ENCODE results near the gene CAMTA1. TPM values are rescaled to one million over a fixed set of nuclear protein-coding genes. Genes with fewer than 3 reads are reported as not detected.

CAMTA1 gene
- total RNA-seq, 1 donor from 2014 or later: 160 TPM

DNA sequence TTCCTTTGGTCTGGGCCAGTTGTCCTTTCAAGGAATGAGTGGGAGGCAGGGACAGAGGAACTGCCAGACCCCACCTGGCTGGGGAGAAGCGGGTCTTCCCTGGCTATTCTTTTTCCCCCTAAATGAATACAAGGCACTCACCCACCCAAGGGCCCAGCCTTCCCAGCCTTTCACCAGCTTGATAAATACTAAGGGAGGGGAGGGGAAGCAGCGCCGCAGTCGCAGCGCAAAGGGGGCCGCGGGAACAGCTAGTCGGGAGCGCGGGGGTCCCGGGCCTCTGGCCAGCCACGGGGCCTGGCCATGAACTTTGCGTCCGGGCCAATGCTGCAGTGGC, 894.6 kb downstream of the CAMTA1 start:
- TF ChIP-seq, protein P1, sequence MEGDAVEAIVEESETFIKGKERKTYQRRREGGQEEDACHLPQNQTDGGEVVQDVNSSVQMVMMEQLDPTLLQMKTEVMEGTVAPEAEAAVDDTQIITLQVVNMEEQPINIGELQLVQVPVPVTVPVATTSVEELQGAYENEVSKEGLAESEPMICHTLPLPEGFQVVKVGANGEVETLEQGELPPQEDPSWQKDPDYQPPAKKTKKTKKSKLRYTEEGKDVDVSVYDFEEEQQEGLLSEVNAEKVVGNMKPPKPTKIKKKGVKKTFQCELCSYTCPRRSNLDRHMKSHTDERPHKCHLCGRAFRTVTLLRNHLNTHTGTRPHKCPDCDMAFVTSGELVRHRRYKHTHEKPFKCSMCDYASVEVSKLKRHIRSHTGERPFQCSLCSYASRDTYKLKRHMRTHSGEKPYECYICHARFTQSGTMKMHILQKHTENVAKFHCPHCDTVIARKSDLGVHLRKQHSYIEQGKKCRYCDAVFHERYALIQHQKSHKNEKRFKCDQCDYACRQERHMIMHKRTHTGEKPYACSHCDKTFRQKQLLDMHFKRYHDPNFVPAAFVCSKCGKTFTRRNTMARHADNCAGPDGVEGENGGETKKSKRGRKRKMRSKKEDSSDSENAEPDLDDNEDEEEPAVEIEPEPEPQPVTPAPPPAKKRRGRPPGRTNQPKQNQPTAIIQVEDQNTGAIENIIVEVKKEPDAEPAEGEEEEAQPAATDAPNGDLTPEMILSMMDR (IDR thresholded peaks at IDR 0.05; ENCODE audit: borderline replicate concordance): no peak
- Histone ChIP-seq H3K4me1 (peaks cover 16% of the 10 kb centered on the region), H3K27ac (replicated peaks) (peak overlapping the region; percentile 73), H3K27me3 (ENCODE audit: low read depth) (no peaks in the 10 kb centered on the region), H3K4me3 (peak overlapping the region; percentile 86), H3K9me3 (replicated peaks) (no peaks in the 10 kb centered on the region), H3K36me3 (no peaks in the 10 kb centered on the region)
- intact Hi-C loops (cut with micrococcal nuclease): no loop called here
- no peak for DNase-seq

DNA sequence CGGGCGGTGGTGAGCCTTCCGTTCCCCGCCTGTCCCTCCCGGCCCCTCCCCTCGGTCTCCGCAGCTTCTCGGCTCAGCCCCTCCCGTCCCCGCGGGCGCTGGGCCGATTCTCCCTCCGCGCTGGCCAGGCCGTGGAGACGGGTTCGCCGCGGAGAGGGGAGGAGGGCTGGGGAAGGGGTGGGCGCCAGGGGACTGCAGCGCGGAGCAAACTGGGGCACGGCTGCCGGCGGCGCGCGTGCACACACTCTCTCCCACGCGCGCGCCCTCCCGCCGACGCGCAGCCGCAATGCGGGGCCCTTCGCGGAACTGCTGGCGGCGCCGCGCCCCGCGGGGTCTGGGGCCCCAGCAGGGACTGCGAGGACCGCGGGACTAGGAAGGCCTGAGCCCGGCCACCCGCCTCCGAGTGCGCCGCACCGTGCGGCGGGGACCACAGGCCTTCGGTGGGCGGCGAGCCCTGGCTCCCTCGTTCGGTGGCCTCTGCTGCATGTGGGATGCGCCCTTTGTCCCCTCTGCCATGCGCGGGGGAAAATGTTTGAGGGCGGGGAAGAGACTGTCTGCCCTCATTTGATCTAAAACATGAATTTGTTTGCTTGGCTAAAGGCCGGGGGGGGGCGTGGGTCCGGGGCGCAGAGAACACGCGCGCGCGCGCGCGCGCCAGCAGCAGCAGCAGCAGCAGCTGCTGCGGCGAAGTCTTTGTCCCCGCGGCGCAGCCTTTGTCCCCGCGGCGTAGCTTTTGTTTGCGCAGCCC, 895.1 kb downstream of the CAMTA1 start:
- Histone ChIP-seq H3K4me1 (peaks cover 16% of the 10 kb centered on the region), H3K36me3 (no peaks in the 10 kb centered on the region), H3K27ac (replicated peaks) (peak overlapping the region; percentile 73), H3K27me3 (ENCODE audit: low read depth) (peaks cover 3% of the 10 kb centered on the region), H3K9me3 (replicated peaks) (no peaks in the 10 kb centered on the region), H3K4me3 (peak overlapping the region; percentile 86)
- TF ChIP-seq, protein P1 (IDR thresholded peaks at IDR 0.05; ENCODE audit: borderline replicate concordance): no peak
- DNase-seq: peak; percentile 74
- intact Hi-C loops (cut with micrococcal nuclease): no loop called here

DNA sequence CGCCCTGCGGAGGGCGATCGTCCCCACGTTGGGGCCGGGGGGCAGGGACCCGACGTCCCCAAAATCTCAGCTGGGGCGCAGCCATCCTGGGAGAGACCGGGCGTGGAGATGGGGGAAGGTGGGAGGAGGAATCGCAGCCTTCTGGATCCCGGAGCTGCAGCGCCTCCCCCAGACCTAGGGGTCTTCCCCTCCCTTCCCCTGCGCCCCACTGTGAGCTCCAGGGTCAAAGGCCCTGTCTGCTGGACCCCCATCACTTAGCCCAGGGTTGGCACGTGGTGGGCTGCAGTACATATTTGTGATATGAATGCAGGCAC, 895.7 kb downstream of the CAMTA1 start:
- peaks cover 8% of the 10 kb centered on the region for H3K27me3 ChIP-seq (ENCODE audit: low read depth)
- TF ChIP-seq, protein P1 (IDR thresholded peaks at IDR 0.05; ENCODE audit: borderline replicate concordance): no peak
- H3K4me1 ChIP-seq: peaks cover 16% of the 10 kb centered on the region
- H3K4me3 ChIP-seq: peak overlapping the region; percentile 86
- DNase-seq: no peak
- peak overlapping the region; percentile 73 for H3K27ac ChIP-seq (replicated peaks)
- no peaks in the 10 kb centered on the region for H3K9me3 ChIP-seq (replicated peaks)
- H3K36me3 ChIP-seq: no peaks in the 10 kb centered on the region
- intact Hi-C loops (cut with micrococcal nuclease): no loop called here

DNA sequence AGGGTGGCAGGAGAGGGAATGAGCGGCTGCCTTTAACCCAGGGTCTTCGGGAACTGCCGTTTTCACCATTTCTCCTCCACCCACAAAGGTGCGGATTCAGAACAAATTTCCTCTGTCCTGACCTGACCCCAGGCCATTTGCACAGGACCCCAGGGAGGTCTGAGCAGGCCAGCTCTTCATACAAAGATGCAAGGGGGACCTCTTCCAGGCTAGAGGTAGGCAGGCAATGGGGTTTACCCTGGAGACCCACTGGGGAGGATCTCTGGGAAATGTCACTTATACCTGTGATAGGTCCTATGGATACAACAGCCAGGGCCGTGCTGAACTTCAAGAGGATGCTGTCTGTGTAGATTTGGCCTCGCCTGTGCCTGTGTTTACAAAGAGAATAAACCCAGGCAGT, 896.1 kb downstream of the CAMTA1 start:
- Histone ChIP-seq H3K9me3 (replicated peaks) (no peaks in the 10 kb centered on the region), H3K4me1 (peaks cover 16% of the 10 kb centered on the region), H3K36me3 (no peaks in the 10 kb centered on the region), H3K4me3 (no peak overlapping the region), H3K27me3 (ENCODE audit: low read depth) (peaks cover 11% of the 10 kb centered on the region), H3K27ac (replicated peaks) (no peak overlapping the region)
- no peak for DNase-seq
- TF ChIP-seq, protein P1 (IDR thresholded peaks at IDR 0.05; ENCODE audit: borderline replicate concordance): no peak
- intact Hi-C loops (cut with micrococcal nuclease): no loop called here

DNA sequence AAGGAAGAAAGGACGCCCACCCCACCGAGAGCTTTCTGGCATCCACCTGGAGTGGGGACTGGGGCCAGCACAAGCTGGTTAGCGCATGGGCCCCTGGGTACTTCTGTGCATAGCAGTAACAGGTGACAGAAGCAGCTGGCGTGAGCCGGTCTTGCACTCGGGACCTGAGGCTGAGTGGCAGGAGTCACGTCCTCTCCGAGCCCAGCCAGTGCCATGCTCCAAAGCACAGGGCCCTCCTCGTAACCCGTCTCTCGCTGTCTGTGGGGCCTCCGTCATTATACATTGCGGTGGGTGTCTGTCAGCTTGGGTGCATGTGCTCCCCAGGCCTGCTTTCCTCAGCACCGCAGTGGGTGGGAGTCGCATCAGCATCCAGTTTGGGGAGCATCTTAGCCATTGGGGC, 898.3 kb downstream of the CAMTA1 start:
- Histone ChIP-seq H3K4me1 (peaks cover 16% of the 10 kb centered on the region), H3K36me3 (no peaks in the 10 kb centered on the region), H3K9me3 (replicated peaks) (no peaks in the 10 kb centered on the region), H3K4me3 (no peak overlapping the region), H3K27me3 (ENCODE audit: low read depth) (peaks cover 20% of the 10 kb centered on the region), H3K27ac (replicated peaks) (no peak overlapping the region)
- intact Hi-C loops (cut with micrococcal nuclease): no loop called here
- TF ChIP-seq, protein P1 (IDR thresholded peaks at IDR 0.05; ENCODE audit: borderline replicate concordance): no peak
- no peak for DNase-seq

Measured in left ventricle myocardium inferior (tissue), 1 donor.